ENCODE measurements around the gene CGNL1.
A peak's percentile ranks its signal among the peaks of the same experiment; 100 is the strongest.

- TF ChIP-seq CTCF (IDR thresholded peaks at IDR 0.05) = peak; percentile 52 to 78 (median 72)
- TF ChIP-seq POLR2A (IDR thresholded peaks at IDR 0.05) = no peak
These were observed 165.7 kb downstream of the CGNL1 start for GRCh38 chr15:57541805-57542504.
